GM19351 (cell line): ENCODE data around the gene MYO15A.

ENCODE experiments used
- ATAC-seq: cut with Tn5 transposase; IDR thresholded peaks from one replicate; pipeline ENCODE4 v1.9.1; 2021; ENCODE audit warnings: mild to moderate bottlenecking, moderate library complexity; ENCODE audit not compliant: unreplicated experiment

The MYO15A gene

GRCh38 chr17:18157354-18157985 lies 48.9 kb downstream of the MYO15A start:
- no peak for ATAC-seq

GRCh38 chr17:18158022-18158600 lies 49.6 kb downstream of the MYO15A start:
- ATAC-seq, result peak; percentile 55

GRCh38 chr17:18159551-18160120 lies 51.1 kb downstream of the MYO15A start:
- no peak for ATAC-seq

- no peak for ATAC-seq
These were observed 51.7 kb downstream of the MYO15A start for GRCh38 chr17:18160128-18160856.

- peak; percentile 61 for ATAC-seq
These were observed 52.9 kb downstream of the MYO15A start for GRCh38 chr17:18161207-18162145.

GRCh38 chr17:18163547-18163946 lies 55.0 kb downstream of the MYO15A start:
- ATAC-seq, result no peak

GRCh38 chr17:18166894-18167293 lies 58.3 kb downstream of the MYO15A start:
- no peak for ATAC-seq

- ATAC-seq, result no peak
These were observed 58.9 kb downstream of the MYO15A start for GRCh38 chr17:18167421-18167820.

GRCh38 chr17:18172531-18173278 lies 64.1 kb downstream of the MYO15A start:
- ATAC-seq, result no peak

GRCh38 chr17:18173740-18174139 lies 65.2 kb downstream of the MYO15A start:
- ATAC-seq, result no peak

- ATAC-seq, result no peak
These were observed 67.6 kb downstream of the MYO15A start for GRCh38 chr17:18176176-18176575.

- no peak for ATAC-seq
These were observed 68.6 kb downstream of the MYO15A start for GRCh38 chr17:18177133-18177532.

GRCh38 chr17:18177722-18178121 lies 69.2 kb downstream of the MYO15A start:
- no peak for ATAC-seq

- ATAC-seq, result no peak
These were observed 70.6 kb downstream of the MYO15A start for GRCh38 chr17:18179196-18179595.

GRCh38 chr17:18179804-18180203 lies 71.2 kb downstream of the MYO15A start:
- no peak for ATAC-seq

- ATAC-seq, result no peak
These were observed 72.8 kb downstream of the MYO15A start for GRCh38 chr17:18181358-18181757.

GRCh38 chr17:18182110-18182977 lies 73.8 kb downstream of the MYO15A start:
- no peak for ATAC-seq

GRCh38 chr17:18182978-18183333 lies 74.4 kb downstream of the MYO15A start:
- ATAC-seq, result peak; percentile 34
